Hematopoietic multipotent progenitor cell (in vitro differentiated cells): ENCODE results near the gene TCF23. TPM values are rescaled to one million over a fixed set of nuclear protein-coding genes. Genes with fewer than 3 reads are reported as not detected.

ENCODE experiments used
- DNase-seq, 3 donors: peaks; one replicate each; pipeline ENCODE4 v3.0.0-alpha.2; 2011 to 2015; ENCODE audit warnings: low read depth in 2 of 3, low spot score in 2 of 3
- total RNA-seq: library from RNA; depleted of rRNA; stranded (reverse); fragments of >200 nt; gene quantifications from one replicate; pipeline ENCODE4 v1.2.3, GENCODE V29; 2012

The TCF23 gene
- total RNA-seq, 1 donor = not detected

GRCh38 chr2:27127883-27128667 is 20.7 kb upstream of the TCF23 start:
- no peak for DNase-seq

DNA sequence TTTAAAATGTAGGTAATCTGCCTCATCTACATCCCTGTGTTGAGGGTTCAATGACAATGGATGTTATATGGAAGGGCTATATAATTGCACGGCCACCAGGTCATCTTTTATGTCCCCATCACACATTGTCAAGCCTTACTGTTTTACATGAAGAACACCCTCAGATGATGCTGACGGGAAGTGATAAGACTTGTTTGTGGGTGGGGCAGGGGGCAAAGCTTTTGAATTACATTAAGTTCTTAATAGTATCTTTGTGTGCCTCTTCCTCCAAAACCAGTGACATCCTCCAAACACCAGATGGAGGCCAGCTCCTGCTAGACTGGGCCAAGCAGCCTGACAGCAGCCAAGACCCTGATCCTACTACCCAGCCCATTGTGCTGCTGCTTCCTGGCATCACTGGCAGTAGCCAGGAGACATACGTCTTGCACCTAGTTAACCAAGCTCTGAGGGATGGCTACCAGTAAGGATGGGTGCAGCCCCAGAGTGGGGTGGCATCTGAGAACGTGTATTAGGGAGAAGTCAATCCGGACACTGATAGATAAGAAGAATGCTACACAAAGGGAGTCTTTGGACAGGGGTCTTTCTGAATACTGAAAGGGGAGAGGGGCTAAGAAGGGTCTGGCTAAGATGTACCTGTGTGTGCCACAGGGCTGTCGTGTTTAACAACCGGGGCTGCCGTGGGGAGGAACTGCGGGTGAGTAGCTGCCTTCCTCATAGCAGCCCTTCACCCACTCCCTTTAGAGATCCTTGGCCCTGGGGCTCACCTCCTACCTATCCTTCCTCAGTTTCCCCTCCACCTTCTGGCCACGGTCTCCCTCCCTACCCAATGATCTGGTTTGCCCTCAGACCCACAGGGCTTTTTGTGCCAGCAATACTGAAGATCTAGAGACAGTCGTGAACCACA is 19.9 kb upstream of the TCF23 start:
- no peak for DNase-seq

DNA sequence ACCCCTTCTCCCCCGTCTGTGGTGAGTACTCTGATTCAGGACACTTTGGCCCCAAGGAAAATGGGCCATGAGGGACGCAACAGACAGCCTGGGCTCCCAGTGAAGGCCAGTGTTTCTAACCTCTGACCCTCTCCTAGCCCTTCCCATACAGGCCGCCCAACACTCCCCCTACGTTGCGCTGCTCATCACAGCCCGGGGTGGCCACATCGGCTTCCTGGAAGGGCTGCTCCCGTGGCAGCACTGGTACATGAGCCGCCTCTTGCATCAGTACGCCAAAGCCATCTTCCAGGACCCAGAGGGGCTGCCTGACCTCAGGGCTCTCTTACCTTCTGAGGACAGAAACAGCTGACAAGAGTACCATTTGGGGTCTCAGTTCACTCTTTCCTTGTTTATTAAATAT is 18.4 kb upstream of the TCF23 start:
- DNase-seq = no peak

- no peak for DNase-seq
Observed at GRCh38 chr2:27131429-27131828, 17.4 kb upstream of the TCF23 start.

DNA sequence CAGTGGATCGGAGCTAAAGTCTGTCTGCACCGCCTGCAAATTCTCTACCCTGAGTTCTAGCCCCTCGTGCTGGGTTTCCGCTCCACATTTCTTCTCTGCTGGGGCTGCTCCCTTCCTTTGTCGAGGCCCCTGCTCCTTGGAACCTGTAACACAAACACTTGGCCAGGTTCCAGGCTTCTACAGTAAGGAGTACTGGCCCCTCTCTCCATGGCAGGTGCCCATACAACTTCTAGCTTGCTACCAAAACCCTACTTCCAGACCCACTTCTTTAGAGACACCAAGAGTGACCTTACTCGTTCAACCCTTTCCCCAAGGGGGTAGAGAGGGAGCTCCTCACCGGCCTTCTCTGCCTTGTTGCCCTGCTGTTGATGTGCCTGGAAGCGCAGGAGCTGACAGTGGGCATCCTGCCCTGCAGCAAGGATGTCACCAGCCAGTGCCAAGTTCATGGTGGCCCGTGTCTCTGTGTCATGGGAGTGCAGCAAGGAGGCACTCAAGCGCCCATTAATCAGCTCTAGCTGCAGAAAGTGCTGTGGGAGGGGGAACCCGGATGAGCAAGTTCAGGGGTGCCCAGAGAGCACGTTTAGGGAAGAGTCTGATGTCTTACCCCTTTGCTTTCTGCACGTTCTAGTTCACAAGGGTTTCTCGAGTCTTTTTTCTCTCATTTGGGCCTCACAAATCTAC is 15.5 kb upstream of the TCF23 start:
- no peak for DNase-seq

- DNase-seq = peak; percentile 94 to 97 (median 95)
Observed at GRCh38 chr2:27133905-27134780, 14.7 kb upstream of the TCF23 start, which contains the start of gene PREB. PREB (minus strand) TSS chr2:27134636; CDS start chr2:27134421, 215 bp downstream.

GRCh38 chr2:27134781-27135477 is 13.9 kb upstream of the TCF23 start:
- DNase-seq = no peak

- no peak for DNase-seq
Observed at GRCh38 chr2:27135478-27135955, 13.3 kb upstream of the TCF23 start.

- DNase-seq = no peak
Observed at GRCh38 chr2:27136751-27137150, 12.1 kb upstream of the TCF23 start.

GRCh38 chr2:27137322-27137935 is 11.4 kb upstream of the TCF23 start:
- DNase-seq = no peak

DNA sequence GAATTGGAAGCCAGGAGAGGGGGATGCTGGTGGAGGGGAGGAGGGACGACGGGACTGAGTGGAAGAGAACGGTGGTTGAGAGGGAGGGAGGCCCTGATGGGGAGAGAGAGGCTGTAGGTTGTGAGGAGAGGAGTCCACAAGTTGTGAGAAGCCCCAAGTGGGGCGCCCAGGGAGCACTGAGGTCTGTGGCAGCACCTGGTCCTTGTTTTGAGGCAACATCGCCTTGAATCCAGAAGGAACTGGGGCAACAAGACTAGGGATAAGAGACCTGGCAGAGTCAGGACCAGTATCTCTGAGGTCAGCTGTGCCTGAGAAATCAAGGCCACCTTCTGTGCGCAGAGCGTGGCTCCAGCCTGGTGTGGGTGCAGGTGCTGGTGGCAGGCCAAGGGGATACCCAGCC is 10.7 kb upstream of the TCF23 start:
- DNase-seq = no peak

GRCh38 chr2:27139310-27139709 is 9.5 kb upstream of the TCF23 start, which contains the start of gene PRR30:
PRR30 (minus strand) TSS chr2:27139410; CDS start chr2:27138329, 1,081 bp downstream.
- DNase-seq = no peak

GRCh38 chr2:27143285-27143684 is 5.5 kb upstream of the TCF23 start:
- no peak for DNase-seq

DNA sequence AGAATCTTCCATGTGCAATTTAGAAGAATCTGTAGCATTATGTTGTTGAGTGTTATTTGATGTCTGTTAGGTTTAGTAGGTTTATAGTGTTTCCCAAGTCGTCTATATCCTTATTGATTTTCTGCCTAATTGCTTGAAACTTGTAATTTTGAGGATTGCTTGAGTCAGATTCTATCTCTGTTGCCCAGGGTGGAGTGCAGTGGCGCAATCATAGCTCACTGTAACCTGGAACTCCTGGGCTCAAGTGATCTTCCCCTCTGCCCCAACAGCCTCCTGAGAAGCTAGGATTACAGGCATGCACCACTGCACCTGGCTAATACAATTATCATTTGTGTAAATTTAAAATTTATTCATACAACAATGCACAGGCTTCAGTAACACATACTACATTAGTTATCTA is 3.1 kb upstream of the TCF23 start:
- DNase-seq = no peak

- DNase-seq = no peak
Observed at GRCh38 chr2:27147935-27148334, 869 bp upstream of the TCF23 start.

- DNase-seq = no peak
Observed at GRCh38 chr2:27149570-27150405, 984 bp downstream of the TCF23 start.

DNA sequence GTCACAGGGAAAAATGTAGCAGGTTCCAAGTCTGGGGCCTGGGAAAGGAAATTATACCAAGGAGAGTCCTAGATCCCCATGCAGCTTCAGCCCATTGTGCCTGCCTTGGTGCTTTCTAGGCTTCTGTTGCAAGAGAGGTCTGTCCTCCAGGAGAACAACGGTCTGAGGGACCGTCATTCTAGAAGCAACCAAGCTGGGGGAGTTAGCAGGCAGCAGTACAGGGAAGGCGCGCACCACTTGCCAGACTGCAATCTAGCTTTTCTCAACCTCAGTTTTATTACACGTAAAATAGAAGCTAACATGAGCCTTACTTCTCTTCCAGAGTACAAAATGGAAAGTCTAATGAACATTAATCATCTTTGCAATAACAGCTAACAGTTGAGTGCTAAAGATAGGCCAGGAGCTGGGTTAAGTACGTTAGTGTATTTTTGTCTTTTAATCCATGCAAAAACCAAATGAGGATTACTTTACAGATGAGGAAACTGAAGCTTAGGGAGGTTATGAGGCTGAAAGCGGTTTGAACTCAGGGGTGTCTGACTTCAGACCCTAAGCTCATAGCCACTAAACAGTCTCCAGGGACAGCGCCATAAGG is 1.9 kb downstream of the TCF23 start:
- DNase-seq = no peak
